Prostate gland (tissue), 2 donors: ENCODE measurements around the gene ENOX1.

Experiments used
- CTCF ChIP-seq, 4 experiments: fragments of 200-600 bp in 2 of 4; fragments of 450-650 bp in 2 of 4; sonication (generic) in 2 of 4; IDR thresholded peaks; 1 replicate in 3 of 4; 2 replicates in 1 of 4; pipeline ENCODE4 v1.5.1; 2016 to 2019; ENCODE audit warnings: antibody characterized with exemption in 4 of 4, mild to moderate bottlenecking in 2 of 4, moderate library complexity in 2 of 4
- POLR2A ChIP-seq: fragments of 450-650 bp; IDR thresholded peaks from one replicate; pipeline ENCODE4 v1.6.1; 2016; ENCODE audit warnings: antibody characterized with exemption, mild to moderate bottlenecking
- POLR2AphosphoS5 ChIP-seq: sonication (generic); formaldehyde crosslinking; IDR thresholded peaks from one replicate; pipeline ENCODE4 v1.6.1; 2017; ENCODE audit warnings: antibody characterized with exemption

GRCh38 chr13:43785261-43785649 is 1.5 kb downstream of the ENOX1 start:
- no peak for TF ChIP-seq POLR2AphosphoS5
- TF ChIP-seq CTCF (IDR thresholded peaks at IDR 0.05) = no peak
- no peak for TF ChIP-seq POLR2A
